Mesendoderm (in vitro differentiated cells): ENCODE results near the gene CCND3.

Experiments used
- DNase-seq: peaks from one replicate; pipeline ENCODE4 v3.0.0; 2013
- H2AK5ac ChIP-seq: 2 replicates; pipeline ENCODE4 v1.6.1; 2013; ENCODE audit warnings: low read length, inconsistent platforms
- H2BK120ac ChIP-seq: 2 replicates; pipeline ENCODE4 v1.6.1; 2013; ENCODE audit warnings: low read depth, mild to moderate bottlenecking, low read length, moderate library complexity, mixed read lengths
- H2BK15ac ChIP-seq: replicated peaks from 2 replicates; pipeline ENCODE4 v1.6.1; 2013; ENCODE audit warnings: low read depth, mild to moderate bottlenecking, moderate library complexity
- H2BK5ac ChIP-seq: 2 replicates; pipeline ENCODE4 v1.6.1; 2013; ENCODE audit warnings: low read length, inconsistent platforms
- H3K18ac ChIP-seq: 2 replicates; pipeline ENCODE4 v1.6.1; 2013; ENCODE audit warnings: mild to moderate bottlenecking, low read length, mixed read lengths
- H3K23ac ChIP-seq: one replicate; pipeline ENCODE4 v1.6.1; 2013; ENCODE audit warnings: low read length
- H3K27ac ChIP-seq: 2 replicates; pipeline ENCODE4 v1.5.1; 2013; ENCODE audit warnings: low read depth, mild to moderate bottlenecking, inconsistent platforms, low read length, moderate library complexity
- H3K27me3 ChIP-seq: 2 replicates; pipeline ENCODE4 v1.6.1; 2013; ENCODE audit warnings: low read length, control low read depth, mild to moderate bottlenecking, inconsistent platforms; ENCODE audit not compliant: insufficient read depth, poor library complexity
- H3K36me3 ChIP-seq: 2 replicates; pipeline ENCODE4 v1.6.1; 2013; ENCODE audit warnings: low read length, inconsistent platforms; ENCODE audit not compliant: control insufficient read depth, insufficient read depth
- H3K4ac ChIP-seq: one replicate; pipeline ENCODE4 v1.6.1; 2013; ENCODE audit warnings: low read depth, mild to moderate bottlenecking, low read length, moderate library complexity
- H3K4me1 ChIP-seq: 2 replicates; pipeline ENCODE4 v1.6.1; 2013; ENCODE audit warnings: low read depth, low read length, inconsistent platforms; ENCODE audit not compliant: control insufficient read depth
- H3K4me2 ChIP-seq: 2 replicates; pipeline ENCODE4 v1.6.1; 2013; ENCODE audit warnings: low read length
- H3K4me3 ChIP-seq: 2 replicates; pipeline ENCODE4 v1.5.1; 2013; ENCODE audit warnings: mild to moderate bottlenecking, low read length
- H3K56ac ChIP-seq: one replicate; pipeline ENCODE4 v1.6.1; 2013; ENCODE audit warnings: low read length
- H3K79me1 ChIP-seq: 2 replicates; pipeline ENCODE4 v1.6.1; 2013; ENCODE audit warnings: low read length, inconsistent platforms
- H3K79me2 ChIP-seq: 2 replicates; pipeline ENCODE4 v1.6.1; 2013; ENCODE audit warnings: mild to moderate bottlenecking, low read length; ENCODE audit not compliant: control insufficient read depth, insufficient read depth
- H3K9ac ChIP-seq: 2 replicates; pipeline ENCODE4 v1.6.1; 2013; ENCODE audit warnings: low read length, inconsistent platforms
- H4K5ac ChIP-seq: one replicate; pipeline ENCODE4 v1.6.1; 2013; ENCODE audit warnings: low read length
- H4K8ac ChIP-seq: one replicate; pipeline ENCODE4 v1.6.1; 2013; ENCODE audit warnings: low read depth, mild to moderate bottlenecking, control low read depth, low read length, moderate library complexity
- WGBS: extraction: QIAGEN DNeasy Blood & Tissue Kit; methylation state at CpG from one replicate; pipeline ENCODE4 v1.1.7; 2013; ENCODE audit warnings: low lambda C conversion rate, missing lambda C conversion rate; ENCODE audit not compliant: insufficient coverage; ENCODE audit errors: extremely low coverage; 5-methylcytosine and 5-hydroxymethylcytosine counted together

Gene CCND3

GRCh38 chr6:41938590-41939175 is 2.9 kb downstream of the CCND3 start:
- no CpG with 5 or more reads among the region's 5 CpGs for WGBS

DNA sequence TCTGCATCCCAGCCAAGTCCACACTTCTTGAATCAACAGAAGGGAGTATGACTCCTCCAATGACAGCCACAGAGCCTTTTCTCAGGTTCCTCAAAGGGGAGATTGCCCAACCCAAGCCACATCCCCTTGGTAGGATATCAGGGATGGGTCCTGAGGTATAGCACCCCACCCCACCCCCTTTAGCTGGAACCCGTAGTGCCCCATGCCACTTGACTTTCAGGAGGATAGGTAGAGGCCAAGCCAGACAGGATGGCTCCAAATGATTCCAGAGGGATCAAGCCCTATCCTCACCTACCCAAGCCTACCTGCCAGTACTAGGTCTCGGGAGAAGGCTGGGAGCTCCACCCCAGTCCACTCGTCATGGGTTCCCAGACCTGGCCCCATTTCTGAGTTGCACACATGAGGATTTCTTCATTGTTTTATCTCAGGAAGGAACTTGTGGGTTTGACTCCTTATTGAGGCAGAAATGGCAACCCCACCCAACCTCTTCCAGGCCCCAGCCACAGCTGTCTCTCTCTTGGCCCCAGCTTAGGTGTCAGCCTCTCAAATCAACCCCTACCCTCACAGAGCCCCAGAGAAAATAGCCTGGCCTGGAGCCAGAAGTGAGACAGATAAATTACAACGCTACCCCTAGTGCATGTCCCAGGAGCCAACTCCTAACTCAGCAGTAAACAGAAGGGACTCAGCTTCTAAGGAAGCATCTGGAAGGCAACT is 3.6 kb downstream of the CCND3 start:
- H3K4me3 ChIP-seq, result no peak overlapping the region
- no peak overlapping the region for H3K4me2 ChIP-seq
- peak overlapping the region; percentile 1 for H3K23ac ChIP-seq
- no peak overlapping the region for H2BK120ac ChIP-seq
- H3K4ac ChIP-seq, result no peak overlapping the region
- no peaks in the 10 kb centered on the region for H3K79me2 ChIP-seq
- H3K36me3 ChIP-seq, result peaks cover 2% of the 10 kb centered on the region
- H2BK5ac ChIP-seq, result no peak overlapping the region
- no peak overlapping the region for H3K27ac ChIP-seq
- no peak overlapping the region for H3K18ac ChIP-seq
- no peak overlapping the region for H2AK5ac ChIP-seq
- no peak overlapping the region for H3K9ac ChIP-seq
- H3K79me1 ChIP-seq, result peaks cover 6% of the 10 kb centered on the region
- no CpG with 5 or more reads among the region's 4 CpGs for WGBS
- no peak overlapping the region for H4K5ac ChIP-seq
- peaks cover 18% of the 10 kb centered on the region for H3K4me1 ChIP-seq
- no peak for DNase-seq
- no peaks in the 10 kb centered on the region for H3K27me3 ChIP-seq
- peak overlapping the region; percentile 2 for H3K56ac ChIP-seq
- H2BK15ac ChIP-seq, result no peak overlapping the region
- no peak overlapping the region for H4K8ac ChIP-seq

More at GRCh38 chr6:41938590-41939175, 2.9 kb downstream of the CCND3 start:
- no peak overlapping the region for H4K5ac ChIP-seq
- peaks cover 6% of the 10 kb centered on the region for H3K79me1 ChIP-seq
- H3K79me2 ChIP-seq, result no peaks in the 10 kb centered on the region
- no peak overlapping the region for H2BK15ac ChIP-seq
- no peaks in the 10 kb centered on the region for H3K27me3 ChIP-seq
- peak overlapping the region; percentile 2 for H3K56ac ChIP-seq
- H3K4ac ChIP-seq, result peak overlapping the region; percentile 63
- H2BK120ac ChIP-seq, result no peak overlapping the region
- H3K18ac ChIP-seq, result peak overlapping the region; percentile 1
- no peak for DNase-seq
- H3K23ac ChIP-seq, result peak overlapping the region; percentile 1
- H2BK5ac ChIP-seq, result no peak overlapping the region
- H3K9ac ChIP-seq, result peak overlapping the region; percentile 0
- no peak overlapping the region for H2AK5ac ChIP-seq
- H4K8ac ChIP-seq, result no peak overlapping the region
- peak overlapping the region; percentile 18 for H3K27ac ChIP-seq
- peaks cover 18% of the 10 kb centered on the region for H3K4me1 ChIP-seq
- H3K4me2 ChIP-seq, result no peak overlapping the region
- H3K4me3 ChIP-seq, result no peak overlapping the region
- peaks cover 2% of the 10 kb centered on the region for H3K36me3 ChIP-seq

DNA sequence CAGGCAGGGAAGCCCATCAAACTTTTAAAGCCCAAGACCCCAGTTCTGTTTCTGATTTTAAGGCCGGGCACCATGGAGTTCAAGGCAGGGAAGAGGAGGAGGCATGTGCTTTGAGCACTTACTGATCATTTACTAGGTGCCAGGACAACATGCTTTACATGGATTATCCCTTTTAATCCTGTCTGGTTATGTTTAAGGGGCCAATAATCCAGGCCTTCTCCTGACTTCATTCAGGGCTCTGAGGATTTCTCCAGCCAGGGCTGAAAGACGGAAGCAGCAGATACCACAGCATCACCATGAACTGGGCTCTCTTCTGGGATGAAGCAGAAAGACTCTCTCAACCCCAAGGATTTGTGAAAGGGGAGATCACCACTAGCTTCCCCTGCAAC is 4.1 kb downstream of the CCND3 start:
- no peak overlapping the region for H3K56ac ChIP-seq
- H2BK15ac ChIP-seq, result no peak overlapping the region
- H4K5ac ChIP-seq, result no peak overlapping the region
- H2BK5ac ChIP-seq, result no peak overlapping the region
- no peak overlapping the region for H3K4me3 ChIP-seq
- H3K79me1 ChIP-seq, result peaks cover 6% of the 10 kb centered on the region
- no peak overlapping the region for H3K9ac ChIP-seq
- H3K18ac ChIP-seq, result no peak overlapping the region
- H3K23ac ChIP-seq, result no peak overlapping the region
- H3K4me2 ChIP-seq, result no peak overlapping the region
- H2AK5ac ChIP-seq, result no peak overlapping the region
- peaks cover 18% of the 10 kb centered on the region for H3K4me1 ChIP-seq
- no peak overlapping the region for H3K4ac ChIP-seq
- H2BK120ac ChIP-seq, result no peak overlapping the region
- H3K36me3 ChIP-seq, result peaks cover 4% of the 10 kb centered on the region
- no peak for DNase-seq
- H3K79me2 ChIP-seq, result no peaks in the 10 kb centered on the region
- WGBS, result no CpG with 5 or more reads among the region's 2 CpGs
- no peaks in the 10 kb centered on the region for H3K27me3 ChIP-seq
- H4K8ac ChIP-seq, result no peak overlapping the region
- H3K27ac ChIP-seq, result no peak overlapping the region

GRCh38 chr6:41936073-41936837 is 5.4 kb downstream of the CCND3 start:
- Histone ChIP-seq H3K4me1 (peaks cover 16% of the 10 kb centered on the region), H3K36me3 (peaks cover 11% of the 10 kb centered on the region), H3K23ac (no peak overlapping the region)

DNA sequence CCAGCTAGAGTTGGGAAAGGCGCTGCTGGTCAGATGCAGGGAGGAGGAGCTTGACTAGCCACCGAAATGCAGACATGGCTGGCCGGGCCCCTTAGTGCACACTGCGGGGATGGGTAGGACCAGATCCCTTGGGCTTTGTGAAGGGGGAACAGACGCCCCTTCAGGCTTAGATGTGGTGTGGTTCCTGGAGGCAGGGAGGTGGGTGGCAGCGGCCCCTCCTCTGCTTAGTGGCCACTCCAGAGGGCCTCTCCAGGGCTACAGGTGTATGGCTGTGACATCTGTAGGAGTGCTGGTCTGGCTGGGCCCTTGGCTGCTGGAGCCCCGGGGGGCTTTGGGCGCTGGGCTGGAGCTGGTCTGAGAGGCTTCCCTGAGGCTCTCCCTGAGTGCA is 5.9 kb downstream of the CCND3 start:
- H3K4me2 ChIP-seq, result no peak overlapping the region
- WGBS, result no CpG with 5 or more reads among the region's 8 CpGs
- no peak overlapping the region for H3K4ac ChIP-seq
- H3K36me3 ChIP-seq, result peaks cover 11% of the 10 kb centered on the region
- no peak for DNase-seq
- no peaks in the 10 kb centered on the region for H3K79me2 ChIP-seq
- no peak overlapping the region for H2BK5ac ChIP-seq
- no peak overlapping the region for H3K18ac ChIP-seq
- no peak overlapping the region for H3K56ac ChIP-seq
- H3K79me1 ChIP-seq, result peaks cover 6% of the 10 kb centered on the region
- H3K27me3 ChIP-seq, result no peaks in the 10 kb centered on the region
- H4K8ac ChIP-seq, result no peak overlapping the region
- no peak overlapping the region for H3K9ac ChIP-seq
- no peak overlapping the region for H2BK120ac ChIP-seq
- H3K4me1 ChIP-seq, result peaks cover 16% of the 10 kb centered on the region
- H3K23ac ChIP-seq, result no peak overlapping the region
- H4K5ac ChIP-seq, result no peak overlapping the region
- H2BK15ac ChIP-seq, result no peak overlapping the region
- H2AK5ac ChIP-seq, result no peak overlapping the region
- H3K4me3 ChIP-seq, result no peak overlapping the region
- H3K27ac ChIP-seq, result no peak overlapping the region

More at GRCh38 chr6:41936073-41936837, 5.4 kb downstream of the CCND3 start:
- H3K4me2 ChIP-seq, result no peak overlapping the region
- DNase-seq, result peak; percentile 89
- H3K27ac ChIP-seq, result no peak overlapping the region
- no peak overlapping the region for H3K4ac ChIP-seq
- no peak overlapping the region for H3K18ac ChIP-seq
- H3K79me2 ChIP-seq, result no peaks in the 10 kb centered on the region
- no peak overlapping the region for H2AK5ac ChIP-seq
- H2BK120ac ChIP-seq, result no peak overlapping the region
- no CpG with 5 or more reads among the region's 10 CpGs for WGBS
- H2BK15ac ChIP-seq, result no peak overlapping the region
- H4K5ac ChIP-seq, result no peak overlapping the region
- H3K27me3 ChIP-seq, result no peaks in the 10 kb centered on the region
- no peak overlapping the region for H3K56ac ChIP-seq
- peaks cover 6% of the 10 kb centered on the region for H3K79me1 ChIP-seq
- H3K4me3 ChIP-seq, result no peak overlapping the region
- no peak overlapping the region for H4K8ac ChIP-seq
- H2BK5ac ChIP-seq, result no peak overlapping the region
- no peak overlapping the region for H3K9ac ChIP-seq
